SH-SY5Y (cell line): ENCODE data around the gene GRIFIN.

ENCODE experiments used
- GATA2 ChIP-seq: IDR thresholded peaks from 2 replicates; pipeline ENCODE4 v1.6.1; 2011; ENCODE audit warnings: mild to moderate bottlenecking, low read depth, low read length
- GATA3 ChIP-seq: IDR thresholded peaks from 2 replicates; pipeline ENCODE4 v1.6.1; 2011; ENCODE audit warnings: low read depth, mild to moderate bottlenecking, low read length, moderate library complexity

- no peak for TF ChIP-seq GATA3
- no peak for TF ChIP-seq GATA2
Measured at GRCh38 chr7:2478800-2479199, 2.6 kb upstream of the GRIFIN start.
